Activated CD4-positive, alpha-beta T cell treated with anti-CD3 and anti-CD28 coated beads for 36 hours (primary cell): ENCODE measurements around the gene KLK10. TPM values are rescaled to one million over a fixed set of nuclear protein-coding genes. Genes with fewer than 3 reads are reported as not detected.
"Not testable (repeated sequence)": the region's sequence is repeated elsewhere in the genome, so short reads cannot be mapped to it uniquely, and the experiment has no call there.

Source experiments
- ATAC-seq: fragments of 200-7000 bp; cut with Tn5 transposase; one replicate; pipeline ENCODE4 v1.10.0; 2021; ENCODE audit warnings: mild to moderate bottlenecking, moderate library complexity
- CTCF ChIA-PET: fragments of 350-600 bp; sonication (Branson Sonifier 250); formaldehyde crosslinking; loops from one replicate; lab custom pipeline; 2021; ENCODE audit warnings: antibody characterized with exemption; lab: Charles Lee
- POLR2A ChIA-PET: fragments of 350-600 bp; sonication (Branson Sonifier 250); formaldehyde crosslinking; loops from one replicate; lab custom pipeline; 2021; ENCODE audit warnings: antibody characterized with exemption, inconsistent platforms; lab: Charles Lee
- DNase-seq: peaks from one replicate; pipeline ENCODE4 v3.0.0-alpha.2; 2020
- H3K27ac Mint-ChIP-seq: one replicate; pipeline ENCODE4 v1.8.0; 2021; ENCODE audit warnings: mixed read lengths
- H3K27me3 Mint-ChIP-seq: one replicate; pipeline ENCODE4 v1.8.0; 2021; ENCODE audit warnings: mixed read lengths
- H3K36me3 Mint-ChIP-seq: one replicate; pipeline ENCODE4 v1.8.0; 2021; ENCODE audit warnings: low read depth, mixed read lengths
- H3K4me1 Mint-ChIP-seq: one replicate; pipeline ENCODE4 v1.8.0; 2021; ENCODE audit warnings: mixed read lengths
- H3K4me3 Mint-ChIP-seq: one replicate; pipeline ENCODE4 v1.8.0; 2021; ENCODE audit warnings: mild to moderate bottlenecking, moderate library complexity, mixed read lengths
- H3K9me3 Mint-ChIP-seq: one replicate; pipeline ENCODE4 v1.8.0; 2021; ENCODE audit warnings: low read depth, mixed read lengths
- intact Hi-C, 2 experiments: fragments of 100-400 bp; cut with DNase I in 1 of 2; cut with micrococcal nuclease in 1 of 2; formaldehyde crosslinking; loops; one replicate each; pipeline versions ENCODE4 v1.14.2 to v1.15.1; 2022 to 2024; cut with DNase I, micrococcal nuclease
- total RNA-seq, 2 experiments: library from RNA; stranded (reverse); gene quantifications; one replicate each; pipeline ENCODE4 v1.2.3, GENCODE V29; 2021

KLK10 gene
- total RNA-seq, 2 experiments from 2014 or later = not detected

DNA sequence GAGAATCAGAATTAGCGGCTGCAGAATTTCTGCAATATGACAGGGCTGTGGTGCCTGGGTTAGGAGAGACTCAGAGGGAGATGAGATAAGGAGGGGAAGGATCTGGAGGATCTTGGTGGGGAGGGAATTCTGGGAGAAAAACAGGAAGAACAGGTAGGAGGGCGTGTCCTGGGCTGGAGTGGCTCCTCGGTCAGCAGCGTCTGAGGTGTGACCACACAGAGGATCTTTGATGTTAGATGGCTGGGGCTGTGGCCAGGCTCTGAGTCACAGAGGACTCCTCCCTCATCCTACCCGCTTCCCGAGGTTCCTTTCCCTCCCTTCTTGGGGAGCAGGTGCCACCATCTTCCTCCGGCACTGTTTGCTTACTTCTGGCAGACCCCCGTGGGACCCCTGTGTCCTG is 43.7 kb downstream of the KLK10 start:
- ChIA-PET CTCF (no interaction called here), POLR2A (no interaction called here)
- peaks cover 50% of the 10 kb centered on the region for H3K27me3 Mint-ChIP-seq
- no peak overlapping the region for H3K27ac Mint-ChIP-seq
- no peaks in the 10 kb centered on the region for H3K4me1 Mint-ChIP-seq
- H3K36me3 Mint-ChIP-seq = no peaks in the 10 kb centered on the region
- H3K4me3 Mint-ChIP-seq = no peak overlapping the region
- DNase-seq (no peak), ATAC-seq (no peak)
- intact Hi-C loops = no loop called here
- no peaks in the 10 kb centered on the region for H3K9me3 Mint-ChIP-seq

DNA sequence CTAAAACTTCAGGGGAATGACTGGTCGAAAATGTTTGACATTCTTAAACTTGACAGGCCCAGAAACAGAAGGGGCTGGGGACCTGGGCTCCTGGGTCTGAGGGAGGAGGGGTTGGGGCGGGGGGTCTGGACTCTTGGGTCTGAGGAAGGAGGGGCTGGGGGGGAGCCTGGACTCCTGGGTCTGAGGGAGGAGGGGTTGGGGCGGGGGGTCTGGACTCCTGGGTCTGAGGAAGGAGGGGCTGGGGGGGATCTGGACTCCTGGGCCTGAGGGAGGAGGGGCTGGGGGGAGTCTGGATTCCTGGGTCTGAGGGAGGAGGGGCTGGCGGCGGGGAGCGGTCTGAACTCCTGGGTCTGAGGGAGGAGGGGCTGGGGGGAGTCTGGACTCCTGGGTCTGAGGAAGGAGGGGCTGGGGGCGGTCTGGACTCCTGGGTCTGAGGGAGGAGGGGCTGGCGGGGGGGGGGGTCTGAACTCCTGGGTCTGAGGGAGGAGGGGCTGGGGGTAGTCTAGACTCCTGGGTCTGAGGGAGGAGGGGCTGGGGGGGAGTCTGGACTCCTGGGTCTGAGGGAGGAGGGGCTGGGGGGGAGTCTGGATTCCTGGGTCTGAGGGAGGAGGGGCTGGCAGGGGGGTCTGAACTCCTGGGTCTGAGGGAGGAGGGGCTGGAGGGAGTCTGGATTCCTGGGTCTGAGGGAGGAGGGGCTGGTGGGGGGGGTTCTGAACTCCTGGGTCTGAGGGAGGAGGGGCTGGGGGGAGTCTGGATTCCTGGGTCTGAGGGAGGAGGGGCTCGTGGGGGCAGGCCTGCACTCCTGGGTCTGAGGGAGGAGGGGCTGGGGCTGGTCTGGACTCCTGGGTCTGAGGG is 44.6 kb downstream of the KLK10 start:
- POLR2A ChIA-PET = interaction anchor here (0.5 kb wide), 1 partner anchor 9 kb away, joined by 3 read pairs; the partner anchor contains the start of gene KLK7

DNA sequence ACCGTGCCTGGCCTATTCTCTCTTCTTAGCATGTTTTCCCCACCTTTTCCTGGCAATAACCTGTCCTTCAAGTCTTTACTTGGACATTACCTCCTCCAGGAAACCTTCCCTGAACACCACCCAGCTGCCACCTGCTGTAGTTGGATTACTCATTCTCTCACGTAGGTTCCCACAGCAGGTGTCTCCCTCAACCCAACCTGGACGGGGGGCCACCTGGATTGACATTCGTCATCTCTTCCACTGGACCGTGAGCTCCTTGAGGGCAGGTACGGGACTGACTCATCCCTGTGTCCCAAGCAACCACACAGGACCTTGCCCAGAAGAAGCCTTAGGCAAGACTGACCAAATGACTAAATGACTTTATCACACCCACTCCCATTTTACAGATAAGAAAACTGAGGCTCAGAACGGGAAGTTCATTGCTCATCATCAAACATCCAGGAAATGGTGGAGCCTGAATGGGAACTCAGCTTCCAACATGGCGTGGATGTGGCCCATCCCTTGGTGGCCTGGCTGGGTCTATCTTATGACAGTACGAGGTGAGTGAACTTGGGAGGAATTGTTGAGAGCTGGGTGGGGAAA is 46.6 kb downstream of the KLK10 start:
- H3K27ac Mint-ChIP-seq = no peak overlapping the region
- H3K36me3 Mint-ChIP-seq = no peaks in the 10 kb centered on the region
- H3K4me1 Mint-ChIP-seq = no peaks in the 10 kb centered on the region
- no peaks in the 10 kb centered on the region for H3K9me3 Mint-ChIP-seq
- POLR2A ChIA-PET = no interaction called here
- H3K4me3 Mint-ChIP-seq = no peak overlapping the region
- intact Hi-C loops = no loop called here
- peaks cover 50% of the 10 kb centered on the region for H3K27me3 Mint-ChIP-seq
- DNase-seq (no peak), ATAC-seq (no peak)
- CTCF ChIA-PET = no interaction called here

More for the DNA sequence above, 44.6 kb downstream of the KLK10 start:
- ATAC-seq (no peak), DNase-seq (no peak)
- Mint-ChIP-seq H3K4me1 (no peaks in the 10 kb centered on the region), H3K36me3 (no peaks in the 10 kb centered on the region), H3K27me3 (peaks cover 52% of the 10 kb centered on the region), H3K4me3 (no peak overlapping the region), H3K9me3 (no peaks in the 10 kb centered on the region), H3K27ac (no peak overlapping the region)
- CTCF ChIA-PET = interaction anchor here (0.6 kb wide), 1 partner anchor 278 kb away, joined by 3 read pairs; no protein-coding TSS in a partner anchor
- intact Hi-C loops = no loop called here

DNA sequence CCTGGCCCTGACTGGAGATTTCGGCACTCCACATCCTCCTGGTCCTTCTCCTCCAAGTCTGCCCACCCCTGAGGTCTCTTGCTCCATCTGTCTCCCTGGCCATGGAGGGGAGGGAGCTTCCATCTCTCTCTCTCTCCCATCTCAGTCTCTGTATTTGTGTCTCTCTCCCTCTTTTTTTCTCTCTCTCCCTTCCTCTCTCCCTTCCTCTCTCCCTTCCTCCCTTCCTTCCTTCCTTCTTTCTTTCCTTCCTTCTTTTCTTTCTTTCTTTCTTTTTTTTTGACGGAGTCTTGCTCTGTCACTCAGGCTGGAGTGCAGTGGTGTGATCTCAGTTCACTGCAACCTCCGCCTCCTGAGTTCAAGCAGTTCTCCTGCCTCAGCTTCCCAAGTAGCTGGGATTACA is 49.7 kb downstream of the KLK10 start:
- CTCF ChIA-PET, H3K4me1 Mint-ChIP-seq, DNase-seq, H3K36me3 Mint-ChIP-seq, H3K4me3 Mint-ChIP-seq, intact Hi-C loops, ATAC-seq, POLR2A ChIA-PET, H3K27ac Mint-ChIP-seq, H3K9me3 Mint-ChIP-seq: not testable (repeated sequence)
- peaks cover 37% of the 10 kb centered on the region for H3K27me3 Mint-ChIP-seq

DNA sequence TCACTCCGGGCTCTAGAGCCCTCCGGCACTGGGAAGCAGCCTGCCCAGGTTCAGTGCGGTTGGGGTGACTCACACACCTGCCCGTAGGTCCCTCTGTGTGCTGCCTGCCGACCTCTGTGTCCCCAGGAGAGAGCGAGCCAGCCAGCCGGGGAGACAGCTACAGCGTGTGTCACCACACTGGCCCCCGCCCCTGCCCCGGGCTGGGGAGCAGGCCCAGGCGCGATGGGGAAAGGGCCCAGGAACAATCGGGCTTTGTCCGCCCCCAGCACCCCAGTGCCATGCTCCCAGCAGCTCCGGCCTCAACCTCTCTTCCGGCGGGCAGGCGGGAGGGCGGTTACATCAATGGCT is 50.1 kb downstream of the KLK10 start, which contains the start of gene KLK6:
Gene KLK6 (minus strand): TSS at position 179 of the 348 bp plus-strand sequence. CDS start 1,487 bp downstream, outside the sequence.
- no peak for DNase-seq
- H3K4me3 Mint-ChIP-seq = no peak within 1 kb of the TSS
- CTCF ChIA-PET = no interaction called here
- no peaks in the 10 kb centered on the region for H3K4me1 Mint-ChIP-seq
- peaks cover 37% of the 10 kb centered on the region for H3K27me3 Mint-ChIP-seq
- no peak for ATAC-seq
- no peak within 1 kb of the TSS for H3K27ac Mint-ChIP-seq
- POLR2A ChIA-PET = no interaction called here
- H3K36me3 Mint-ChIP-seq = no peaks in the 10 kb centered on the region
- no peaks in the 10 kb centered on the region for H3K9me3 Mint-ChIP-seq
- intact Hi-C loops = no loop called here

DNA sequence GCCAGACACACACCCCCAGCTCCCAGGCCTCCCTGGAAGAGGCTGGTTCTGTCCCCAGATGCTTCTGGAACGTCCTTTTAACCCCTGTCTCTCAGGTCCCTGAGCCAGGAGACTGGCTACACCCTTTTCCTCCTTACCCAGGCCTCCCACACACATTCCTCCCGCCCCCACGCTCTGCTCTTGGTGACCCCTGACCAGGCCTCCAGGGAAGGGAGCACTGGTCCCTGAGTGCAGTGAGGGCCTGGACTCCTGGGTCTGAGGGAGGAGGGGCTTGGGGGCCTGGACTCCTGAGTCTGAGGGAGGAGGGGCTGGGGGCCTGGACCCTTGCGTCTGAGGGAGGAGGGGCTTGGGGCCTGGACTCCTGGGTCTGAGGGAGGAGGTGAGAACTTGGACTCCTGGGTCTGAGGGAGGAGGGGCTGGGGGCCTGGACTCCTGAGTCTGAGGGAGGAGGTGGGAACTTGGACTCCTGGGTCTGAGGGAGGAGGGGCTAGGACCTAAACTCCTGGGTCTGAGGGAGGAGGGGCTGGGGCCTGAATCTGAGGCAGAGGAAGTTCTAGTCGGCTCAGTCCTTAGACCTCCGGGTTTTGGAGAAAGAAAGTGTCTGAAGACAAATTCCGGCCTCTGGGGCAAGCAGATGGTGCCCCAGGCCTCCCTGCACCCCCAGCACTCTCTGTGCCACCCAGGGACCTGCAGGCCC is 50.6 kb downstream of the KLK10 start:
- Mint-ChIP-seq H3K4me1 (no peaks in the 10 kb centered on the region), H3K27ac (no peak overlapping the region), H3K27me3 (peaks cover 37% of the 10 kb centered on the region), H3K9me3 (no peaks in the 10 kb centered on the region), H3K36me3 (no peaks in the 10 kb centered on the region), H3K4me3 (no peak overlapping the region)
- DNase-seq (no peak), ATAC-seq (no peak)
- intact Hi-C loops = no loop called here
- ChIA-PET POLR2A (no interaction called here), CTCF (no interaction called here)

DNA sequence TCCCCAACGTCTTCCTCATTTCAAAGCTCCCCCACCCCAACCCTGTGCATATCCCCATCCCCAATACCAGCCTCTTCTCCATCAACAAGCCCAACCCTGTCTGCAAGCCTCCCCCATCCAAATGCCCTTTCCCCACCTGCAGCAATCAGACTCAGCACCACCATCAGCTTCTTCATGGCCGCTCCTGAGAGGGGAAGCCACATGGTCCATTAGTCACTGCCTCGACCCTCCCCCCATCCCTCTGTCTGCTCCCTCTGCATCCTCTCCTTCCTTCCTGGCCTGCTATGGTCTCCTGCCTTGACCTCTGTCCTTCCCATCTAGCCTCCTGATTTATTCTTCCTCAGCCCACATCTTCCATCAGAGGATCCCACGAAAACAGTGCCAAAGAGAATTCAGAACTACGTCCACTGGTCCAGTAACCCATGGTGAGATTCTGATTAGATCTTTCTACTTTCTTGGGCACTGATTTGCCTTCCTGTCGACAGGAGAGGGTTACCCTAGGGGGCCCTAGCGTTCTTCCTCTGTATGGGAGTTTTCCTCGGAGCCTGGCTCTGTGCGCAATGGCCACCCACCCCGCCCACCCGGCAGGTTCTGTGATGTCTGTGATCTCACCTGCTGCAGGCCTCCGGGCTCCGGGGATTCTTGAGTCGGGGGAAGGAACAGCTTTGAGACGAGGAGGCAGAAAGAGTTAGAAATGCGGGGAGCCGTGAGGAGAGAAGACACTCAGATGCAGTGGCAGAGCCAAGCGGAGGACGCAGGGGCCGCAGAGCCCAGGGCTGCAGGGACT is 51.4 kb downstream of the KLK10 start:
- Mint-ChIP-seq H3K4me1 (no peaks in the 10 kb centered on the region), H3K27me3 (peaks cover 37% of the 10 kb centered on the region), H3K4me3 (no peak overlapping the region), H3K36me3 (no peaks in the 10 kb centered on the region), H3K27ac (no peak overlapping the region), H3K9me3 (no peaks in the 10 kb centered on the region)
- no peak for ATAC-seq
- ChIA-PET POLR2A (no interaction called here), CTCF (interaction anchor here (0.6 kb wide), 1 partner anchor 102 kb away, joined by 4 read pairs; no protein-coding TSS in a partner anchor)
- no peak for DNase-seq
- intact Hi-C loops = no loop called here

DNA sequence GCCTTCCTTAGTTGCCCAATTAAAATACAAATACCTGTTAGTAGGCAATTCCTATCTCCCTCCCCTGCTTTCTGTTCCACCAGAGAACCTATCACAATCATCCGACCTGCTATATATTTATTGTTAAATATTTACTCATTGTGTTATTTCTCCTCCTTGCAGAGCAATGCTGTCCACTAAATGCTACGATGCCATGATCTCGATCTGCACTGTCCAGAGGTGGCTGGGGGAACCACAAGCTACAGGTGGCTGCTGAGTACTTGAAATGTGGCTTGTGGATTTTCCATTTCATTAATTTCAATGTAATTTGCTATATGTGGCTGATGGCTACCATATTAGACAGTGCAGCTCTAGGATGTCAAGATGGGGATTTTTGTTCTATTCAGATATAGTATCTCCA is 55.2 kb downstream of the KLK10 start:
- intact Hi-C loops = no loop called here
- ATAC-seq (no peak), DNase-seq (no peak)
- ChIA-PET CTCF (no interaction called here), POLR2A (no interaction called here)
- H3K36me3 Mint-ChIP-seq = no peaks in the 10 kb centered on the region
- no peak overlapping the region for H3K4me3 Mint-ChIP-seq
- peaks cover 26% of the 10 kb centered on the region for H3K27me3 Mint-ChIP-seq
- H3K4me1 Mint-ChIP-seq = no peaks in the 10 kb centered on the region
- H3K27ac Mint-ChIP-seq = no peak overlapping the region
- H3K9me3 Mint-ChIP-seq = peaks cover 13% of the 10 kb centered on the region

DNA sequence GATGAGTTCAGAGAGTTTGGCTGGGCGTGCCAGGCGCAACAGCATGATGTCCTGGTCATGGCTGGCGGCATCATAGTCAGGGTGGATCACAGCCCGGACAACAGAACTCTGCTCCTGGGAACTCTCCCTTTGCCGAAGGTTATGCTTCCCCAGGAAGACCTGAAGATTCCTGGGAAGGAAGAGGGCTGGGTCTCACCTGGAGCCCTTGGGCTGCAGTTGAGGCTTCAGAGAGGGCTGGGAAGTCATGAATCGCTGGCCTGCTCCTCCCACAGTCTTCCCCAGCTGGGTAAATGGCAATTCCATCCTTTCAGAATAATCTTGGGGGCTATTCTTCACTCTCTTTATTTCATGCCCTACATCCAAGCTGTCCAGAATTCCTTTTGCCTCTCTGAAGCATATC is 56.1 kb downstream of the KLK10 start:
- DNase-seq (no peak), ATAC-seq (no peak)
- Mint-ChIP-seq H3K27ac (no peak overlapping the region), H3K4me3 (no peak overlapping the region), H3K36me3 (no peaks in the 10 kb centered on the region), H3K9me3 (peaks cover 13% of the 10 kb centered on the region), H3K27me3 (peaks cover 28% of the 10 kb centered on the region), H3K4me1 (no peaks in the 10 kb centered on the region)
- CTCF ChIA-PET = no interaction called here
- intact Hi-C loops = no loop called here
- POLR2A ChIA-PET = no interaction called here
